PFSK-1 (cell line): ENCODE measurements around the gene ERBB4.

Source experiments
- FOXP2 ChIP-seq: optimal IDR thresholded peaks from 2 replicates; pipeline ENCODE3; 2011; ENCODE audit warnings: borderline replicate concordance, control low read depth, inconsistent platforms; ENCODE audit not compliant: insufficient read depth; ENCODE audit errors: extremely low read length, extremely low read depth
- POLR2AphosphoS5 ChIP-seq: IDR thresholded peaks from 2 replicates; pipeline ENCODE4 v1.6.1; 2012; ENCODE audit warnings: low read depth, mild to moderate bottlenecking, control low read depth, low read length, moderate library complexity
- REST ChIP-seq, 2 experiments: IDR thresholded peaks; 2 replicates each; pipeline versions ENCODE4 v1.6.1 to v1.8.0; 2011 to 2012; ENCODE audit warnings: low read depth in 2 of 2, low read length in 2 of 2, control low read depth in 1 of 2, inconsistent platforms in 1 of 2, mild to moderate bottlenecking in 1 of 2, moderate library complexity in 1 of 2; ENCODE audit not compliant: insufficient read depth in 1 of 2
- SIN3A ChIP-seq: IDR thresholded peaks from 2 replicates; pipeline ENCODE4 v1.6.1; 2012; ENCODE audit warnings: mild to moderate bottlenecking, low read length, moderate library complexity, borderline replicate concordance; ENCODE audit not compliant: insufficient read depth
- TAF1 ChIP-seq: IDR thresholded peaks from 2 replicates; pipeline ENCODE4 v1.6.1; 2012; ENCODE audit warnings: low read length, control low read depth, borderline replicate concordance; ENCODE audit not compliant: insufficient read depth

Gene ERBB4

GRCh38 chr2:211373203-211373602 lies 1165.4 kb downstream of the ERBB4 start:
- TF ChIP-seq FOXP2 (no peak), TAF1 (no peak), SIN3A (no peak), REST (IDR thresholded peaks at IDR 0.05; ENCODE audit: insufficient read depth in 1 of 2, low read depth in 2 of 2, low read length in 2 of 2) (no peak), POLR2AphosphoS5 (no peak)

- TF ChIP-seq POLR2AphosphoS5, result no peak
- no peak for TF ChIP-seq SIN3A
- TF ChIP-seq FOXP2, result no peak
- TF ChIP-seq TAF1, result no peak
- TF ChIP-seq REST (IDR thresholded peaks at IDR 0.05; ENCODE audit: insufficient read depth in 1 of 2, low read depth in 2 of 2, low read length in 2 of 2), result no peak
Measured at GRCh38 chr2:211371465-211371864, 1167.1 kb downstream of the ERBB4 start.

GRCh38 chr2:211368467-211368866 lies 1170.1 kb downstream of the ERBB4 start:
- TF ChIP-seq SIN3A, result no peak
- no peak for TF ChIP-seq POLR2AphosphoS5
- TF ChIP-seq REST (IDR thresholded peaks at IDR 0.05; ENCODE audit: insufficient read depth in 1 of 2, low read depth in 2 of 2, low read length in 2 of 2), result no peak

DNA sequence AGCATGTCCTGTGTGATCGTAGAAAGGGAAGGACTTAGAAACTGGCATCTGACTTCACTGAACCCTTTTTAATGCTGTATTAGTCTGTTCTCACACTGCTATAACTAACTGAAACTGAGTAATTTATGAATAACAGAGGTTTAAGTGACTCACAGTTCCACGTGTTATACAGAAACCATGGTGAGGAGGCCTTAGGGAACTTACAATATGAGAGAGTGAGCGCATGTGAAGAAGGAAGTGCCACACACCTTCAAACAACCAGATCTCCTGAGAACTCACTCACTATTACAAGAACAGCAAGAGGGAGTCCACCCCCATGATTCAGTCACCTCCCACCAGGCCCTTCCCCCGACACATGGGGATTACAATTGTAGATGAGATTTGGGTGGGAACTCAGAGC lies 1170.9 kb downstream of the ERBB4 start:
- no peak for TF ChIP-seq FOXP2
- no peak for TF ChIP-seq POLR2AphosphoS5
- TF ChIP-seq TAF1, result no peak
- no peak for TF ChIP-seq REST (IDR thresholded peaks at IDR 0.05; ENCODE audit: insufficient read depth in 1 of 2, low read depth in 2 of 2, low read length in 2 of 2)
- TF ChIP-seq SIN3A, result no peak

- TF ChIP-seq SIN3A (no peak), FOXP2 (no peak), POLR2AphosphoS5 (no peak), TAF1 (no peak), REST (IDR thresholded peaks at IDR 0.05; ENCODE audit: insufficient read depth in 1 of 2, low read depth in 2 of 2, low read length in 2 of 2) (no peak)
Measured at GRCh38 chr2:211367293-211367692, 1171.3 kb downstream of the ERBB4 start.
